GM18951 (cell line): ENCODE results near the gene ST7.

Source experiments
- POLR2A ChIP-seq: IDR thresholded peaks from 4 replicates; pipeline ENCODE4 v1.6.1; 2011; ENCODE audit warnings: mild to moderate bottlenecking; ENCODE audit not compliant: insufficient read length, insufficient read depth; ENCODE audit errors: extremely low read depth
- in situ Hi-C: fragments of 300-500 bp; cut with MboI; formaldehyde crosslinking; loops from one replicate; pipeline ENCODE4 v1.12.0; 2022; ENCODE audit warnings: low sequenced_read_pairs, mixed read lengths, inconsistent platforms; ENCODE audit not compliant: unreplicated experiment

Gene ST7

GRCh38 chr7:117200132-117200531, 246.8 kb downstream of the ST7 start:
- TF ChIP-seq POLR2A: no peak
- in situ Hi-C loops: loop anchor here (25.0 kb wide), 1 partner anchor 187 kb away; no protein-coding TSS in a partner anchor

- in situ Hi-C loops: loop anchor here (25.0 kb wide), 1 partner anchor 186 kb away; no protein-coding TSS in a partner anchor
- TF ChIP-seq POLR2A: no peak
These were observed 247.6 kb downstream of the ST7 start for GRCh38 chr7:117200786-117201458.

GRCh38 chr7:117202511-117202910, 249.2 kb downstream of the ST7 start:
- no peak for TF ChIP-seq POLR2A
- in situ Hi-C loops: loop anchor here (25.0 kb wide), 1 partner anchor 185 kb away; no protein-coding TSS in a partner anchor

DNA sequence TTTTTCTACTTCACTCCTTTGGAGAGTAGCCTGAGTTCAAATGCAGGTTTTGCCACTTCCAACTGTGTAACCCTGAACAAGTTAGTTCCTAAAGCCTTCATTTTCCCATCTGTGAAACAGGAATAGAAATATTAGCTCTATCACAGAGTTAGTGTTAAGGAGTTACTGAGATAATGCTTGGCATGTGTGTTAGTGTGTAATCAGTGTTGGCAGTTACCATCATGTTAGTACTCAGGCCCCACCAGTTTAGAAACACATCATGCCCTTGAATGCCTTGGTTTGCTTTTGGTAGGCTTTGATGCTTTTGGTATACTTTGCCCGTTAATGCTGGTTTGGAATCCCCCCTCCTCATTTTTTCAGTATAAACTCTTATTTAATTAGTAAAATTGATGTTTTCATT, 249.9 kb downstream of the ST7 start:
- no peak for TF ChIP-seq POLR2A
- in situ Hi-C loops: loop anchor here (25.0 kb wide), 1 partner anchor 184 kb away; no protein-coding TSS in a partner anchor

- no peak for TF ChIP-seq POLR2A
- in situ Hi-C loops: loop anchor here (25.0 kb wide), 1 partner anchor 181 kb away; no protein-coding TSS in a partner anchor
These were observed 252.6 kb downstream of the ST7 start for GRCh38 chr7:117205873-117206272.

- in situ Hi-C loops: loop anchor here (25.0 kb wide), 1 partner anchor 179 kb away; no protein-coding TSS in a partner anchor
These were observed 255.0 kb downstream of the ST7 start for GRCh38 chr7:117208257-117208656.

DNA sequence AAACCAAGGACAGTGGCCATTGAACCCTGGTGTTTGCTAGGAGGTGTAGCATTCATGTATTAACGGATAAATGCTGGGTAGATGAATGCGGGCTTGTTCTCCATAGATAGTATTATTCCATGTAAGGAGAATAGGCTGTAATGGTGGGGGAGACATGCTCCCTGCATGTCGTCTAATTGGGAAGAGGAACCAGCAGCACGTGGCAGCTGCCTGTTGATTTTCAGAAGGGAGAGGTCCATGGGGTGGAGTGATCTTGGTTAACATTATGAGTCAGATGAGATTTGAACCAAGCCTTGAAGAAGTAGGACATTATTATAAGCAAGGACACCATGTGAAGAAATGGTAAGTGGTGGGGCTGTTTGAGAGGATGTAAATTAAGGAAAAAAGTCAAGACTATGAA, 257.1 kb downstream of the ST7 start:
- in situ Hi-C loops: loop anchor here (25.0 kb wide), 1 partner anchor 177 kb away; no protein-coding TSS in a partner anchor

More at GRCh38 chr7:117208257-117208656, 255.0 kb downstream of the ST7 start:
- no peak for TF ChIP-seq POLR2A

GRCh38 chr7:117210908-117211307, 257.6 kb downstream of the ST7 start:
- in situ Hi-C loops: loop anchor here (25.0 kb wide), 1 partner anchor 176 kb away; no protein-coding TSS in a partner anchor
- TF ChIP-seq POLR2A: no peak

More for the DNA sequence above, 257.1 kb downstream of the ST7 start:
- TF ChIP-seq POLR2A: no peak

DNA sequence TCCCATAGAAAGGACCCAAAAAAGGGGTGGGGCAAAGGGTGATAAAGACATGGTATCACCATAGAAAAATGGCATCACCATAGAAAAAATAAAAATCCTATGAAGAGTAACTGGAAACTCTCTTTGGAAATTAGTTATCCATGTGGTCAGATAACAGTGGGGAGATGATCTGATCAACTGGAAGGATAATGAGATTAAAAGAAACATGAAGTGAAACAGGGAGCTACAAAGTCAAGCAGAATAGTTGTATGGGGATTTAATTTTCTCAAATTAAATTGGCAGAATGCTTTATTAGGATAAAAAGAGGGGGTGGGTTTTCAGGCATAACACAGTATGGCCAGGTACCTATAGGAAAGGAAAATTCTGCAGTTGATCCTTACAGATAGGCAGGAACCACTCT, 258.3 kb downstream of the ST7 start:
- no peak for TF ChIP-seq POLR2A
- in situ Hi-C loops: loop anchor here (25.0 kb wide), 1 partner anchor 176 kb away; no protein-coding TSS in a partner anchor

DNA sequence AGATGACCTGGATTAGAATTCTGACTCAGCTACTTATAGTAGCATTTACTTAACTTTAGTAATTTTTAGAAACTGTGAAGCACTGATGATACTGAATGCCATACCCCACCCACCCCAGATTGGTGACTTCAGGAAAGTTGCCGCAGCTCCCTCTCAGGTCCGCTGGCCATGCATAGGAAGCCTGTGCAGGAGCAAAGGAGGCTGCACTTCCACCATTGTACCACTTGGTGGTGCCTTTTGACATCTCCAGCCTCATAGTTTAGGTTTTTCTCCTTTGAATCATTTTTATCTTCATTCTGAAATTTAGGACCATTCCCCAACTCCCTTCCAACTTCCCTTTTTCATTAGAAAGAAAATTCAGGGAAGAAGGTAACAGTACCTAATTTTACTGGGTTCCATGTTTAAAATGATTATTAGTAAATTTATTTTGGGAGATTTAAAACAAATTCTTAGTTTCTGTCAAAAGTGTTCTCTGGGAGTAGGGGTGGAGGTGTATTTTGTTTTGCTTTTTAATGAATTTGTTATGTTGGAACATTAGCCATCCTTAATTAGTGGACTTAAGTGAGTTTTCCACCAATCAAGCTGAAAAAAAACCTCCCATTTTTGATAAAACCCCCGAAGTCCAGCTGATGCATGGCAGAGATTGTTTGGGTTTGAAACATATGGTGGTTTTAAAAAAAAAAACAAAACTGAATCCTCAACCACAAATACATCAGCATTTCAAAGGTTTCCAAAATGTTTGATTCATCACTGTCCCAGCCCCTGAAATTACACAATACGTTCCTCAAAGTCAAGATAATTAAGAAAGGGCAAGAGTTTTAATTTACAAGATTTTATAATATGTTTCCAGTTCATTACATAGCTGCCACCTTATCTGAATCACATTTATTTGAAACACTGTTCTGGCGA, 259.9 kb downstream of the ST7 start:
- in situ Hi-C loops: loop anchor here (25.0 kb wide), 1 partner anchor 174 kb away; no protein-coding TSS in a partner anchor

GRCh38 chr7:117216010-117216409, 262.7 kb downstream of the ST7 start:
- in situ Hi-C loops: loop anchor here (25.0 kb wide), 1 partner anchor 171 kb away; no protein-coding TSS in a partner anchor
- no peak for TF ChIP-seq POLR2A

More for the DNA sequence above, 259.9 kb downstream of the ST7 start:
- no peak for TF ChIP-seq POLR2A

DNA sequence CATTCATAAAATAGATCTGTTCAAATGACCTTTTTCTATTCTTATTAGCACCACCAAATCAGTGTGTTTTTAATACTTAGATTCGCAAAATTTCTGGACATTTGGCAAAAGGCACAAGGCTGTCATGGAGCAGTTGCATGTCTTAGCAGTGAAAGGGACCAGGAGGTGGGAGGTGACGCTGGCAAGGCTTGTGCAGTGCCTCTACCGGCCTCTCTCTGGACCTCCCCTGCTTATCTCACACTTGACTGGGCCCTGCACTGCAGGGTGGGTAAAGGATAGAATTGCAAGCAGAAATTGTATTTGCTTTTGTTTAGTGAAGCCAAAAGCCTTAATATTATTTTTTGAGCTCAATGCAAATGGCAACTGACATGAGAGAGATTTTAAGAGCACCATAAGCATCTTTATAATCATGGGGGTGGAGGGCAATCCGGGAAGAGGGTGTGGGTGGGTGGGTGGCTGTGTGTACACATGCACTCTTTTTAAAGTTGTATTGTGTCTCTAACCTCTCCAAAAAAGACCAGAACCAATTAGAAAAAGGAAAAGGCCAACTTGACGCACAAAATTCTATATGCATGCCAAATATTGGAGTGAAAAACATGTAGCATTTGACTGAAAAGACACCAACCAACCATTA, 263.3 kb downstream of the ST7 start:
- in situ Hi-C loops: loop anchor here (25.0 kb wide), 1 partner anchor 171 kb away; no protein-coding TSS in a partner anchor
- TF ChIP-seq POLR2A: no peak
